BJ (cell line): ENCODE data around the gene ZNF649. TPM values are rescaled to one million over a fixed set of nuclear protein-coding genes. Genes with fewer than 3 reads are reported as not detected.

Source experiments
- CTCF ChIA-PET: fragments of 350-600 bp; formaldehyde crosslinking; extraction: SDS; loops from one replicate; lab custom pipeline; 2021; ENCODE audit warnings: antibody characterized with exemption, inconsistent platforms; lab: Yijun Ruan, JAX
- POLR2A ChIA-PET: fragments of 300-600 bp; sonication (Branson Sonifier 250); formaldehyde crosslinking; extraction: SDS; loops from one replicate; lab custom pipeline; 2021; ENCODE audit warnings: antibody characterized with exemption; lab: Charles Lee
- DNase-seq: peaks from one replicate; pipeline ENCODE4 v3.0.0-alpha.2; 2011; ENCODE audit warnings: low read depth
- H3K27me3 ChIP-seq: 2 replicates; pipeline ENCODE4 v1.6.0; 2011; ENCODE audit warnings: low read length; ENCODE audit not compliant: control insufficient read depth, insufficient read depth
- H3K36me3 ChIP-seq: 2 replicates; pipeline ENCODE4 v1.5.1; 2011; ENCODE audit warnings: low read length; ENCODE audit not compliant: control insufficient read depth, insufficient read depth
- H3K4me3 ChIP-seq: 2 replicates; pipeline ENCODE4 v1.5.1; 2011; ENCODE audit warnings: low read depth, mild to moderate bottlenecking, control low read depth, low read length
- CTCF ChIP-seq: IDR thresholded peaks from 2 replicates; pipeline ENCODE4 v1.5.1; 2011; ENCODE audit warnings: low read depth, mild to moderate bottlenecking, control low read depth, inconsistent platforms, low read length, moderate library complexity; ENCODE audit not compliant: insufficient read depth
- polyA minus RNA-seq: library from RNA; depleted of rRNA, polyadenylated mRNA; stranded (reverse); fragments of >200 nt; gene quantifications from 2 replicates; pipeline ENCODE4 v1.2.3, GENCODE V29; 2011; rRNA and poly(A)+ RNA removed
- polyA plus RNA-seq: library from polyadenylated mRNA; depleted of rRNA; stranded (reverse); fragments of >200 nt; gene quantifications from 2 replicates; pipeline ENCODE4 v1.2.3, GENCODE V29; 2011; rRNA removed

Gene ZNF649
- polyA plus RNA-seq (2.5 and 4.5 TPM in 2 replicates), polyA minus RNA-seq (4.5 and 7.8 TPM in 2 replicates)

GRCh38 chr19:51904331-51905165 lies at the start of gene ZNF649:
TSS of gene ZNF649 (minus strand) at chr19:51905017. CDS start at chr19:51900107, 4,910 bp downstream.
- Histone ChIP-seq H3K4me3 (peak within 1 kb of the TSS; percentile 71), H3K36me3 (no peaks in the 10 kb centered on the region), H3K27me3 (peaks cover 3% of the 10 kb centered on the region; the same call in 1 of the 2 replicates)
- TF ChIP-seq CTCF: no peak
- CTCF ChIA-PET: interaction anchor here (1.3 kb wide), 1 partner anchor 19 kb away, joined by 4 read pairs; no protein-coding TSS in a partner anchor
- POLR2A ChIA-PET: no interaction called here
- no peak for DNase-seq

- DNase-seq: no peak
- 0 out of 2 replicates have a peak, but pooled peaks cover 2% of the 10 kb centered on the region for H3K36me3 ChIP-seq
- no peak for TF ChIP-seq CTCF
- ChIA-PET POLR2A (no interaction called here), CTCF (no interaction called here)
- peak overlapping the region; percentile 6 for H3K4me3 ChIP-seq
- H3K27me3 ChIP-seq: no peaks in the 10 kb centered on the region
These were observed 44.2 kb upstream of the ZNF649 start for GRCh38 chr19:51948975-51949374.

GRCh38 chr19:51946602-51947001 lies 41.8 kb upstream of the ZNF649 start:
- ChIA-PET POLR2A (no interaction called here), CTCF (interaction anchor here (0.6 kb wide), 1 partner anchor 15 kb away, joined by 4 read pairs; no protein-coding TSS in a partner anchor)
- H3K36me3 ChIP-seq: 0 out of 2 replicates have a peak, but pooled peaks cover 6% of the 10 kb centered on the region
- no peak overlapping the region for H3K4me3 ChIP-seq
- no peaks in the 10 kb centered on the region for H3K27me3 ChIP-seq
- TF ChIP-seq CTCF: no peak
- no peak for DNase-seq

- CTCF ChIA-PET: no interaction called here
- Histone ChIP-seq H3K4me3 (no peak overlapping the region), H3K36me3 (peaks cover 12% of the 10 kb centered on the region), H3K27me3 (no peaks in the 10 kb centered on the region)
- no peak for DNase-seq
- POLR2A ChIA-PET: no interaction called here
- TF ChIP-seq CTCF: no peak
These were observed 40.2 kb upstream of the ZNF649 start for GRCh38 chr19:51944798-51945552.

- POLR2A ChIA-PET: no interaction called here
- H3K36me3 ChIP-seq: peaks cover 16% of the 10 kb centered on the region
- CTCF ChIA-PET: no interaction called here
- H3K4me3 ChIP-seq: no peak overlapping the region
- no peaks in the 10 kb centered on the region for H3K27me3 ChIP-seq
- DNase-seq: no peak
- TF ChIP-seq CTCF: no peak
These were observed 34.1 kb upstream of the ZNF649 start for GRCh38 chr19:51938936-51939335.
